ENCODE results near the gene CLIC1.

Gene CLIC1

DNA sequence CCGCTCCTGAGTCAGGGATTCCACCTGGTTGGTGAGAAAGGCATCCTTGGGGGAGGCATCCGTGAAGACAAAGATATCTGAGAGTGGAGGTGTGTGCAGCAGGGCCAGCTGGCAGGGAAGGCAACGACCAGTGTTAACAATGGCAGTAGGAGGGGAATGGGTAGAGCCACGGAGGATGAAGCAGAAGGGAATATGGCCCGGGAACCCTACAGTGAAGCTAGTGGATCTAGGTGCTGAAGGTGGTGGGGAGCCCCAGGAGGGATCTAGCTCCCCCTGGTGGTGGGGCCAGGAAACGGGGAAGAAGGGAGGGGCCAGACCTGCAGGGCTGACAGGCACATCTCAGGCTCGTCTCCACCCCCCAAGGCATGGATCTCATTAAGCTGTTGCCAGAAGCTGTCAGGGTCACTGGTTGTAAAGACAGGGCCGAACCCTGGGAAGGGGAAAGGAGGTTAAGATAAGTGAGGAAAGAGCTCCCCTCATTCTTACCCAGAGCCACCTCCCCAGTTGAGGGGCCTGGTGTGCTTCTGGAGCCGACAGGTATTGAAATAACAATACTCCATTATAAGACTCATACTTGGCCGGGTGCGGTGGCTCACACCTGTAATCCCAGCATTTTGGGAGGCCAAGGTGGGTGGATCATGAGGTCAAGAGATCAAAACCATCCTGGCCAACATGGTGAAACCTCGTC lies 33.5 kb upstream of the CLIC1 start:
- Histone ChIP-seq H3K4me1 (ENCODE audit: control insufficient read depth in 1 of 2, insufficient read depth in 2 of 2, low read length in 2 of 2) (peaks cover 7 to 13% of the 10 kb centered on the region in 2 experiments), H3K4me2 (ENCODE audit: low read length) (no peak overlapping the region), H2BK5ac (ENCODE audit: low read depth, low read length, poor library complexity) (no peak overlapping the region), H3K27me3 (ENCODE audit: insufficient read depth, low read length) (no peaks in the 10 kb centered on the region), H3K9me3 (ENCODE audit: insufficient read depth, low read depth, low read length) (no peaks in the 10 kb centered on the region), H4K91ac (ENCODE audit: low read depth, low read length) (no peak overlapping the region), H3K27ac (ENCODE audit: low read depth, low read length) (no peak overlapping the region), H3K79me2 (ENCODE audit: control insufficient read depth, insufficient read depth, low read length, poor library complexity) (no peaks in the 10 kb centered on the region), H2AK5ac (ENCODE audit: low read length) (peak overlapping the region; percentile 58), H3K4ac (ENCODE audit: low read depth, low read length) (no peak overlapping the region), H3K36me3 (ENCODE audit: control insufficient read depth in 1 of 2, insufficient read depth in 2 of 2, low read length in 2 of 2) (no peaks in the 10 kb centered on the region), H3K79me1 (ENCODE audit: low read length) (no peaks in the 10 kb centered on the region), H3K14ac (ENCODE audit: low read length) (no peak overlapping the region), H2BK120ac (ENCODE audit: insufficient read depth, low read length, poor library complexity) (no peak overlapping the region), H4K12ac (ENCODE audit: low read depth, low read length) (no peak overlapping the region), H3K9ac (ENCODE audit: low read length) (no peak overlapping the region), H3K23ac (ENCODE audit: low read length) (no peak overlapping the region), H3K4me3 (ENCODE audit: low read depth, low read length) (no peak overlapping the region), H2BK12ac (ENCODE audit: low read length) (peak overlapping the region; percentile 59), H3K18ac (ENCODE audit: low read length) (no peak overlapping the region), H4K8ac (ENCODE audit: low read depth, low read length) (no peak overlapping the region), H2AFZ (ENCODE audit: insufficient read depth, low read length, poor library complexity) (no peak overlapping the region)
- peak; percentile 82 to 92 for DNase-seq
- WGBS (ENCODE audit: extremely low coverage, insufficient coverage, insufficient read length) = no CpG with 5 or more reads among the region's 12 CpGs

DNA sequence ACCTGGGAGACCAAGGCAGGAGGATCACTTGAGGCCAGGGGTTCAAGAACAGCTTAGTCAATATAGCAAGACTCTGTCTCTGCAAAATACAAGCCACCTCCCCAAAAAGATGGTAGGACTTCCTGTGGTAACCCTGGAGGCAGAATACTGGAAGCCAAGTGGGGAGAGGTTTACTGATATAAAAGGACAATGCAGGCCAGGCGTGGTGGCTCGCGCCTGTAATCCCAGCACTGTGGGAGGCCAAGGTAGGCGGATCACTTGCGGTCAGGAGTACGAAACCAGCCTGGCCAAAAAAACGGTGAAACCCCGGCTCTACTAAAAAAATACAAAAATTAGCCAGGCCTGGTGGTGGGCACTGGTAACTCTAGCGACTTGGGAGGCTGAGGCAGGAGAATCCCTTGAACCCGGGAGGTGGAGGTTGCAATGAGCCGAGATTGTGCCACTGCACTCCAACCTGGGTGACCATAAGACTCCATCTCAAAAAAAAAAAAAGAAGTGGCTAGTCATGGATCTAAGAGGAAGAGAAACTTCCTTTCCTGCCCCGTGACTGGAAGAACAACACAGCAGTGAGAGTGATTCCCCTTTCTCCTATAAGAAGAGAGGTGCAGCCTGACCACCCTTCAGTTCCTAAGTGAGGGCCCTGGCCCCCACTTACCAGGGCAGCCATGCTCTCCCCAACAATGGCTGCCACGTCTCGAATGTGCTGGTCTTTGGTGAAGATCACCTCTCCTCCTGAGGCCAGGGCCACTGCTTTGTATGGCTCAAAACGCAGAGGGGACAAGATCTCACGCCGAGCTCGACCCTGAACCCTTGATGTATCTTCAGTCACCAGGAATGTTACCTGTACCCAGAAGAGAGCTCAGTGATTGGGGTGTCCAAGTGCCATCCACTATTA lies 32.3 kb upstream of the CLIC1 start:
- Histone ChIP-seq H2BK12ac (ENCODE audit: low read length) (peak overlapping the region; percentile 42), H3K27ac (ENCODE audit: low read depth, low read length) (no peak overlapping the region)
- DNase-seq = no peak

GRCh38 chr6:31767096-31767645 lies 30.8 kb upstream of the CLIC1 start:
- peak overlapping the region; percentile 20 for H4K91ac ChIP-seq (ENCODE audit: low read depth, low read length)
- no peaks in the 10 kb centered on the region for H3K79me2 ChIP-seq (ENCODE audit: control insufficient read depth, insufficient read depth, low read length, poor library complexity)
- no peak overlapping the region for H3K4ac ChIP-seq (ENCODE audit: low read depth, low read length)
- H2BK120ac ChIP-seq (ENCODE audit: insufficient read depth, low read length, poor library complexity) = no peak overlapping the region
- no peak overlapping the region for H2BK5ac ChIP-seq (ENCODE audit: low read depth, low read length, poor library complexity)
- no CpG with 5 or more reads among the region's 6 CpGs for WGBS (ENCODE audit: extremely low coverage, insufficient coverage, insufficient read length)
- H3K36me3 ChIP-seq (ENCODE audit: control insufficient read depth in 1 of 2, insufficient read depth in 2 of 2, low read length in 2 of 2) = no peaks in the 10 kb centered on the region
- H2BK12ac ChIP-seq (ENCODE audit: low read length) = peak overlapping the region; percentile 15
- no peak for DNase-seq
- peaks cover 11 to 21% of the 10 kb centered on the region in 2 experiments for H3K4me1 ChIP-seq (ENCODE audit: control insufficient read depth in 1 of 2, insufficient read depth in 2 of 2, low read length in 2 of 2)
- H3K4me2 ChIP-seq (ENCODE audit: low read length) = no peak overlapping the region
- no peak overlapping the region for H3K4me3 ChIP-seq (ENCODE audit: low read depth, low read length)
- H3K79me1 ChIP-seq (ENCODE audit: low read length) = peaks cover 4% of the 10 kb centered on the region
- H2AFZ ChIP-seq (ENCODE audit: insufficient read depth, low read length, poor library complexity) = no peak overlapping the region
- no peak overlapping the region for H4K12ac ChIP-seq (ENCODE audit: low read depth, low read length)
- peak overlapping the region; percentile 2 for H4K8ac ChIP-seq (ENCODE audit: low read depth, low read length)
- H3K23ac ChIP-seq (ENCODE audit: low read length) = no peak overlapping the region
- H3K9me3 ChIP-seq (ENCODE audit: insufficient read depth, low read depth, low read length) = no peaks in the 10 kb centered on the region
- H3K9ac ChIP-seq (ENCODE audit: low read length) = peak overlapping the region; percentile 31
- no peak overlapping the region for H3K27ac ChIP-seq (ENCODE audit: low read depth, low read length)
- peak overlapping the region; percentile 8 for H3K18ac ChIP-seq (ENCODE audit: low read length)
- H2AK5ac ChIP-seq (ENCODE audit: low read length) = peak overlapping the region; percentile 18
- no peak overlapping the region for H3K14ac ChIP-seq (ENCODE audit: low read length)
- no peaks in the 10 kb centered on the region for H3K27me3 ChIP-seq (ENCODE audit: insufficient read depth, low read length)

More for the DNA sequence above, 32.3 kb upstream of the CLIC1 start:
- Histone ChIP-seq H3K9ac (ENCODE audit: low read length) (peak overlapping the region; percentile 4), H3K4me2 (ENCODE audit: low read length) (no peak overlapping the region), H3K14ac (ENCODE audit: low read length) (no peak overlapping the region), H3K4me1 (ENCODE audit: control insufficient read depth in 1 of 2, insufficient read depth in 2 of 2, low read length in 2 of 2) (peaks cover 7 to 15% of the 10 kb centered on the region in 2 experiments), H3K9me3 (ENCODE audit: insufficient read depth, low read depth, low read length) (no peaks in the 10 kb centered on the region), H3K23ac (ENCODE audit: low read length) (no peak overlapping the region), H3K36me3 (ENCODE audit: control insufficient read depth in 1 of 2, insufficient read depth in 2 of 2, low read length in 2 of 2) (no peaks in the 10 kb centered on the region), H4K8ac (ENCODE audit: low read depth, low read length) (no peak overlapping the region), H3K27me3 (ENCODE audit: insufficient read depth, low read length) (no peaks in the 10 kb centered on the region), H2AFZ (ENCODE audit: insufficient read depth, low read length, poor library complexity) (no peak overlapping the region), H3K18ac (ENCODE audit: low read length) (no peak overlapping the region), H4K12ac (ENCODE audit: low read depth, low read length) (no peak overlapping the region), H3K4ac (ENCODE audit: low read depth, low read length) (no peak overlapping the region), H3K4me3 (ENCODE audit: low read depth, low read length) (no peak overlapping the region), H2AK5ac (ENCODE audit: low read length) (no peak overlapping the region), H3K79me1 (ENCODE audit: low read length) (no peaks in the 10 kb centered on the region), H3K79me2 (ENCODE audit: control insufficient read depth, insufficient read depth, low read length, poor library complexity) (no peaks in the 10 kb centered on the region), H2BK5ac (ENCODE audit: low read depth, low read length, poor library complexity) (no peak overlapping the region), H4K91ac (ENCODE audit: low read depth, low read length) (no peak overlapping the region), H2BK120ac (ENCODE audit: insufficient read depth, low read length, poor library complexity) (no peak overlapping the region)
- WGBS (ENCODE audit: extremely low coverage, insufficient coverage, insufficient read length) = no CpG with 5 or more reads among the region's 18 CpGs

DNA sequence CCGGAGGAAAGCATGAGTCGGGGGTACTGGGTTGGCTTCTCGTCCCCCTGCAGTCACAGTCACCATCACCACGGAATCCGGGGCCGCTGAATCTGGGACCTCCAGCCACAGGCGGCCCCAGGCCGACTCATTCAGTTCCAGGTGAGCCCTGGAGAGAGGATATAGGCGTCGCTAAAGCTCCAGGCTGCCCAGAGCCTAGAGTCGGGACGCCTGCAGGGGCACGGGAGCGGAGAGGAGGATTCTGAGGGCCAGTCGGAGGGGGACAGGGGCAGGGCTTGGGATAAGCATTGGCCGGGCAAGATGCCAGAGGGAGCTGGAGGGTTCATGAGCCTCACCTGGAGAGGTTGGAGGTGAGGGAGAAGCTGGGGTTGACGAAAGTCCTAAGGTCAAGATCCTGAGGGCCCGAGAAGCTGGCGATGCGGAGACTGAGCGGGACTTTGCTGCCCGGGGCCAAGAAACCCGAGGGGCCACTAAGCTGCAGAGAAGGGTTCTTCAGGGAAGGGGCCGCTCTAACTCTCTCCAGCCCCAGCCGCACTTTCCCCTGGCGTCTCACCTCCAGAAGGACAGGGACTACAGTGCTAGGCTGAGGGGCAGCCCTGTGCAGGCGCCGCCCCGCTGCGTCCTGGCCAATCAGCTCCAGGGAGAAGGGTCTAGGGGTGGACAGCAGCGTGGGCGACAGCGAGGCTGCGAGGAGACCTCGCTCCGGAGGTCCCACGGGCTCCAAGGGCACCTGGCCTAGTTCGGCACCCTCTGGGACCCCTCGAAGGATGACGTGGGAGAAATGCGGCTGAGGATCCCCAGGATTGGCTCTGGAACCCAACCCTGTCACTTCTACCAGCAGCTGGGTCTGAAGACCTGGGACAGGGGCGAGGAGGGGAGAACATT lies 29.8 kb upstream of the CLIC1 start:
- no peak overlapping the region for H4K91ac ChIP-seq (ENCODE audit: low read depth, low read length)
- no peak overlapping the region for H3K4me3 ChIP-seq (ENCODE audit: low read depth, low read length)
- no peak overlapping the region for H4K8ac ChIP-seq (ENCODE audit: low read depth, low read length)
- no peak overlapping the region for H3K4ac ChIP-seq (ENCODE audit: low read depth, low read length)
- H3K9ac ChIP-seq (ENCODE audit: low read length) = no peak overlapping the region
- no peaks in the 10 kb centered on the region for H3K79me2 ChIP-seq (ENCODE audit: control insufficient read depth, insufficient read depth, low read length, poor library complexity)
- peak overlapping the region; percentile 55 for H3K4me2 ChIP-seq (ENCODE audit: low read length)
- peaks cover 11 to 21% of the 10 kb centered on the region in 2 experiments for H3K4me1 ChIP-seq (ENCODE audit: control insufficient read depth in 1 of 2, insufficient read depth in 2 of 2, low read length in 2 of 2)
- H3K9me3 ChIP-seq (ENCODE audit: insufficient read depth, low read depth, low read length) = no peaks in the 10 kb centered on the region
- H2BK12ac ChIP-seq (ENCODE audit: low read length) = no peak overlapping the region
- peaks cover 4% of the 10 kb centered on the region for H3K79me1 ChIP-seq (ENCODE audit: low read length)
- H3K18ac ChIP-seq (ENCODE audit: low read length) = no peak overlapping the region
- H3K27me3 ChIP-seq (ENCODE audit: insufficient read depth, low read length) = no peaks in the 10 kb centered on the region
- no peaks in the 10 kb centered on the region for H3K36me3 ChIP-seq (ENCODE audit: control insufficient read depth in 1 of 2, insufficient read depth in 2 of 2, low read length in 2 of 2)
- peak in 1 of 2 donors; percentile 57 for DNase-seq
- H3K14ac ChIP-seq (ENCODE audit: low read length) = no peak overlapping the region
- H2BK5ac ChIP-seq (ENCODE audit: low read depth, low read length, poor library complexity) = no peak overlapping the region
- no peak overlapping the region for H2AFZ ChIP-seq (ENCODE audit: insufficient read depth, low read length, poor library complexity)
- no CpG with 5 or more reads among the region's 42 CpGs for WGBS (ENCODE audit: extremely low coverage, insufficient coverage, insufficient read length)
- H3K27ac ChIP-seq (ENCODE audit: low read depth, low read length) = no peak overlapping the region
- H2BK120ac ChIP-seq (ENCODE audit: insufficient read depth, low read length, poor library complexity) = no peak overlapping the region
- no peak overlapping the region for H3K23ac ChIP-seq (ENCODE audit: low read length)
- H2AK5ac ChIP-seq (ENCODE audit: low read length) = peak overlapping the region; percentile 1
- no peak overlapping the region for H4K12ac ChIP-seq (ENCODE audit: low read depth, low read length)

Measured in trophoblast cell (in vitro differentiated cells and primary cell).